Lung (tissue), 12 donors: ENCODE results near the gene MUTYH. TPM values are rescaled to one million over a fixed set of nuclear protein-coding genes. Genes with fewer than 3 reads are reported as not detected.

ENCODE experiments used
- ATAC-seq: fragments of 200-7000 bp; cut with Tn5 transposase; one replicate; pipeline ENCODE4 v1.9.1; 2020; ENCODE audit warnings: moderate number of reproducible peaks; ENCODE audit not compliant: insufficient read depth, low FRiP score
- DNase-seq, 3 donors: peaks; one replicate each; pipeline ENCODE4 v3.0.0-alpha.2; 2013 to 2017
- H3K27ac ChIP-seq, 2 donors: one replicate each; pipeline ENCODE4 v1.5.1; 2013; ENCODE audit warnings: mild to moderate bottlenecking in 2 of 2, moderate library complexity in 2 of 2, control low read depth in 1 of 2, inconsistent platforms in 1 of 2, low read depth in 1 of 2, low read length in 1 of 2
- H3K27me3 ChIP-seq, 3 donors: one replicate each; pipeline ENCODE4 v1.5.1; 2013; ENCODE audit warnings: low read length in 2 of 3; ENCODE audit not compliant: control insufficient read depth in 3 of 3, insufficient read depth in 3 of 3
- H3K36me3 ChIP-seq, 4 donors: one replicate each; pipeline ENCODE4 v1.5.1; 2013; ENCODE audit warnings: low read length in 4 of 4, mild to moderate bottlenecking in 1 of 4, moderate library complexity in 1 of 4; ENCODE audit not compliant: control insufficient read depth in 4 of 4, insufficient read depth in 4 of 4
- H3K4me1 ChIP-seq, 5 donors: one replicate each; pipeline ENCODE4 v1.5.1; 2013; ENCODE audit warnings: low read length in 5 of 5, mild to moderate bottlenecking in 2 of 5, moderate library complexity in 1 of 5; ENCODE audit not compliant: control insufficient read depth in 5 of 5, insufficient read depth in 5 of 5
- H3K4me3 ChIP-seq: one replicate; pipeline ENCODE4 v1.5.1; 2013; ENCODE audit warnings: mild to moderate bottlenecking, control low read depth, moderate library complexity
- H3K9ac ChIP-seq, 2 donors: one replicate each; pipeline ENCODE4 v1.5.1; 2013; ENCODE audit warnings: low read length in 2 of 2, control low read depth in 1 of 2; ENCODE audit not compliant: insufficient read depth in 1 of 2
- H3K9me3 ChIP-seq, 4 donors: one replicate each; pipeline ENCODE4 v1.5.1; 2013; ENCODE audit warnings: low read length in 3 of 4, mild to moderate bottlenecking in 1 of 4, moderate library complexity in 1 of 4; ENCODE audit not compliant: control insufficient read depth in 4 of 4, insufficient read depth in 3 of 4
- WGBS, 2 donors: extraction: QIAGEN DNeasy Blood & Tissue Kit; methylation state at CpG; one replicate each; pipeline ENCODE4 v1.1.7; 2013; 5-methylcytosine and 5-hydroxymethylcytosine counted together
- polyA plus RNA-seq, 2 donors: library from polyadenylated mRNA; stranded (reverse); fragments of 200-250 nt; gene quantifications; one replicate each; pipeline ENCODE4 v1.2.1, GENCODE V29; 2013
- total RNA-seq, 2 donors: library from RNA; depleted of rRNA in 1 of 2; stranded (reverse); fragments of >200 nt in 1 of 2; gene quantifications; one replicate each; pipeline ENCODE4 v1.2.1, GENCODE V29; 2014 to 2021
- TF ChIP-seq, protein P1 (sequence below): IDR thresholded peaks from 2 replicates; pipeline ENCODE4 v1.5.1; 2012; ENCODE audit warnings: mild to moderate bottlenecking; ENCODE audit errors: control extremely low read depth, extremely low read depth
- donor health status: control.
- donor health status: control.
- donor health status: Bipolar disorder and iron deficiency.
- donor health status: healthy.
- donor health status: DM: yes; HTN: yes; CAD: no.

The MUTYH gene
- total and polyA plus RNA-seq, 4 donors = 14.0 to 26.3 (median 19.7) TPM

DNA sequence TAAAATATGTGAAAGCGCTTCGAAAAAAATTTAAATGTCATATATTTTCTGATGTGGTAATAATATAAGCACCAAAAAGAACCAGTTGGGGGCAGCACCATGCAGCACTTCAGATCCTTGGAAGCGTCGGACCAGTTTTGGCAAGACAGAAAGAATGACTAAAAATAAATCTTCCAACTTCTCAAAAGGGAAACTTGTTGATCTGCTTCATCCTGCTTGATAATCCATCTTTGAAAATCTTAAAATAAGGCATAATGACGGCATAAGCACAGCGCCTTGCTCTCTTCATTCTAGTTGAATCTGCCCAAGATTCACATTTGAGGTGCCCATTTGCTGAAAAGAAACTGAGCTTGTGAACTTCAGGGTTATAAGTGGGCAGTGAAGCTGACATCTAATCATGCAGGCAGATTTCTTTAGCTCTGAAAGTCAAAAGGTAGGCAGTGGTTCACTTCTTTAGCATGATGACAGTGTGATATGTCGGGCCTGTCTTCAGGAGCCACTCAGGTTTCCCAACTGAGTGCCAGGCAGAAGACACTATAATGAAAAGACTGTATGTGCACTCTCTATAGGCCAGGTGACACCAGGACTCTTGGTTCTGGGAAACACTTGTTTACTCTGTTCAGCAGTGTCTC, 19.8 kb upstream of the MUTYH start:
- H3K4me3 ChIP-seq = no peak overlapping the region
- ATAC-seq (peak; percentile 55), DNase-seq (peak; percentile 71 to 91 (median 85))
- peak overlapping the region in 1 of 2 donors; percentile 1 for H3K9ac ChIP-seq
- H3K9me3 ChIP-seq = no peaks in the 10 kb centered on the region
- WGBS, 2 donors = 22 to 30% methylated on average over 7 of the region's 7 CpGs
- TF ChIP-seq, protein P1, sequence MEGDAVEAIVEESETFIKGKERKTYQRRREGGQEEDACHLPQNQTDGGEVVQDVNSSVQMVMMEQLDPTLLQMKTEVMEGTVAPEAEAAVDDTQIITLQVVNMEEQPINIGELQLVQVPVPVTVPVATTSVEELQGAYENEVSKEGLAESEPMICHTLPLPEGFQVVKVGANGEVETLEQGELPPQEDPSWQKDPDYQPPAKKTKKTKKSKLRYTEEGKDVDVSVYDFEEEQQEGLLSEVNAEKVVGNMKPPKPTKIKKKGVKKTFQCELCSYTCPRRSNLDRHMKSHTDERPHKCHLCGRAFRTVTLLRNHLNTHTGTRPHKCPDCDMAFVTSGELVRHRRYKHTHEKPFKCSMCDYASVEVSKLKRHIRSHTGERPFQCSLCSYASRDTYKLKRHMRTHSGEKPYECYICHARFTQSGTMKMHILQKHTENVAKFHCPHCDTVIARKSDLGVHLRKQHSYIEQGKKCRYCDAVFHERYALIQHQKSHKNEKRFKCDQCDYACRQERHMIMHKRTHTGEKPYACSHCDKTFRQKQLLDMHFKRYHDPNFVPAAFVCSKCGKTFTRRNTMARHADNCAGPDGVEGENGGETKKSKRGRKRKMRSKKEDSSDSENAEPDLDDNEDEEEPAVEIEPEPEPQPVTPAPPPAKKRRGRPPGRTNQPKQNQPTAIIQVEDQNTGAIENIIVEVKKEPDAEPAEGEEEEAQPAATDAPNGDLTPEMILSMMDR = peak; percentile 70
- peaks cover 0 to under 1% (median 0%) of the 10 kb centered on the region in 4 donors for H3K36me3 ChIP-seq
- no peaks in the 10 kb centered on the region for H3K27me3 ChIP-seq
- peak overlapping the region; percentile 46 to 55 for H3K27ac ChIP-seq
- peaks cover 3 to 19% (median 7%) of the 10 kb centered on the region in 5 donors for H3K4me1 ChIP-seq

GRCh38 chr1:45356186-45356585, 15.9 kb upstream of the MUTYH start:
- Histone ChIP-seq H3K27ac (no peak overlapping the region), H3K36me3 (peaks cover 0 to 2% (median 0%) of the 10 kb centered on the region in 4 donors), H3K27me3 (no peaks in the 10 kb centered on the region), H3K9ac (no peak overlapping the region), H3K9me3 (no peaks in the 10 kb centered on the region), H3K4me3 (no peak overlapping the region), H3K4me1 (peaks cover 3 to 14% (median 7%) of the 10 kb centered on the region in 5 donors)
- TF ChIP-seq, protein P1 = no peak
- 82 to 86% methylated on average over 4 of the region's 4 CpGs for WGBS, 2 donors
- no peak for ATAC-seq
- no peak for DNase-seq

- no peak overlapping the region for H3K27ac ChIP-seq
- H3K4me3 ChIP-seq = no peak overlapping the region
- DNase-seq (no peak), ATAC-seq (no peak)
- H3K27me3 ChIP-seq = no peaks in the 10 kb centered on the region
- TF ChIP-seq, protein P1 = no peak
- H3K9me3 ChIP-seq = no peaks in the 10 kb centered on the region
- no peak overlapping the region for H3K9ac ChIP-seq
- H3K4me1 ChIP-seq = peaks cover 3 to 9% (median 7%) of the 10 kb centered on the region in 5 donors
- 37 to 46% methylated on average over 2 of the region's 2 CpGs for WGBS, 2 donors
- peaks cover 0 to 2% (median 0%) of the 10 kb centered on the region in 4 donors for H3K36me3 ChIP-seq
Measured at GRCh38 chr1:45355683-45356082, 15.4 kb upstream of the MUTYH start.

DNA sequence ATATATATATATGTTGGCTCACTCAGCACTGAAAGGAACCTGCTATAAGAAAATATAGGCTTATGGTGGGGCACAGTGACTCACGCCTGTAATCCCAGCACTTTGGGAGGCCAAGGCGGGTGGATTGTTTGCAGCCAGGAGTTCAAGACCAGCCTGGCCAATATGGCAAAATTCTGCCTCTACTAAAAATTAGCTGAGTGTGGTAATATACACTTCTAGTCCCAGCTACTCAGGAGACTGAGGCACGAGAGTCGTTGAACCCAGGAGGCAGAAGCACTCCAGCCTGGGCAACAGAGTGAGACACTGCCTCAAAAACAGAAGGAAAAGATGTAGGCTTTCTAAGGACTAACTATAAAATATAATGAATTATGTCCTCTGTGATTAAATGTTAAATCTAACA, 14.6 kb upstream of the MUTYH start:
- DNase-seq (no peak), ATAC-seq (no peak)
- H3K4me3 ChIP-seq = no peak overlapping the region
- TF ChIP-seq, protein P1 = no peak
- no peaks in the 10 kb centered on the region for H3K9me3 ChIP-seq
- no peak overlapping the region for H3K27ac ChIP-seq
- peaks cover 0 to under 1% (median 0%) of the 10 kb centered on the region in 5 donors for H3K4me1 ChIP-seq
- peaks cover 0 to 2% (median 0%) of the 10 kb centered on the region in 4 donors for H3K36me3 ChIP-seq
- 94 to 98% methylated on average over 4 of the region's 4 CpGs for WGBS, 2 donors
- H3K9ac ChIP-seq = no peak overlapping the region
- H3K27me3 ChIP-seq = no peaks in the 10 kb centered on the region
